Mononuclear cell (primary cell): ENCODE data around the gene ZNF575. TPM values are rescaled to one million over a fixed set of nuclear protein-coding genes. Genes with fewer than 3 reads are reported as not detected.
"Not testable (repeated sequence)": the region's sequence is repeated elsewhere in the genome, so short reads cannot be mapped to it uniquely, and the experiment has no call there.

Experiments used
- H3K27me3 ChIP-seq: 2 replicates; pipeline ENCODE4 v1.6.0; 2011; ENCODE audit warnings: low read length, control low read depth; ENCODE audit not compliant: insufficient read depth
- H3K4me1 ChIP-seq: 2 replicates; pipeline ENCODE4 v1.5.1; 2011; ENCODE audit warnings: mild to moderate bottlenecking, low read length, control low read depth; ENCODE audit not compliant: insufficient read depth
- H3K4me3 ChIP-seq: 2 replicates; pipeline ENCODE4 v1.5.1; 2011; ENCODE audit warnings: mild to moderate bottlenecking, low read length, moderate library complexity
- H3K9me3 ChIP-seq: 2 replicates; pipeline ENCODE4 v1.5.1; 2011; ENCODE audit warnings: low read depth, mild to moderate bottlenecking, control low read depth, low read length
- total RNA-seq: library from RNA; depleted of rRNA; stranded (reverse); fragments of >200 nt; gene quantifications from one replicate; pipeline ENCODE4 v1.2.3, GENCODE V29; 2012

ZNF575 gene
- total RNA-seq, 1 donor = 0.31 TPM

DNA sequence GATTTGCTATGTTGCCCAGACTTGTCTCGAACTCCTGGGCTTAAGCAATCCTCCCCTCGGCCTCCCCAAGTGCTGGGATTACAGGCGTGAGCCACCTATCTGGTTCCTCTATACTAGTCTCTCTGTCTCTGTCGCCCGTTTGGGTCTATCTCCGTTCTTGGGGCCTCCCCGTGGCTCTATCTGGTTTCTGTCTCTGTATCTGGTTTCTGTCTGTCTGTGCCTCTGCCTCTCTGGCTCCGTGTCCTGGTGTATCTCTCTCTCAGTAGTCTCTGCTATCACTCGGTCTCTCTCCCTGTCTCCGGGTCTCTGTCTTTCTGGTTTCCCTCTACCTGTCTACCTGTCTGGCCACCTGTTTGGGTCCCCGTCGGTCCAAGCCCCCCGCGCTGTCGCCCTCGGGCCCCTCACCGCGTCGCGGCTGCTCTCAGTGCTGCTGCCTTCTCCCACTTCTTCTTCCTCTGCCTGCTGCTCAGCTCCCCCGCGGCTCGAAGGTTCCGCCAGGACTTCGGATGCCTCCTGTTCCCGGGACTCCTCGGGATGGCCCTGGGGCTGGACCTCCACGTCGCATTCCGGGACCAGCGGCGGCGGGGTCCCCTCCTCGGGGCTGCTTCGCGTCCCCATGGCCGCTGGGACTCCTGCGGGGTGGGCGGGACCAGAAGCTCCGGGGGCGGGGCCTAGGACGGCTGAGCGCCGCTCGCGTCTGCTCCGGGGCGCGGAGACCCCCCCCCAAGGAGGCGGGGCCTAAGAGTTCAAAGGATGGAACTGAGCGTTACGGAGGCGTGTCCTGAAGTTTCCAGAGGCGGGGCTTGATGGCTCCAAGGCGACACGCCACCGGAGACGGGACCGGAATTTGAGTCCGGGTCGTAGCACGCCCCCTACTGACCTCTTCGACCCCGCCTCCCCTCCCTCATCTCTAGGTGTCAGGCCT lies 29.2 kb upstream of the ZNF575 start:
- Histone ChIP-seq H3K4me3 (peak overlapping the region; percentile 72), H3K9me3 (no peaks in the 10 kb centered on the region), H3K27me3 (no peaks in the 10 kb centered on the region), H3K4me1 (peaks cover 26% of the 10 kb centered on the region)

- H3K4me1 ChIP-seq = peaks cover 26% of the 10 kb centered on the region
- H3K27me3 ChIP-seq = no peaks in the 10 kb centered on the region
- H3K9me3 ChIP-seq = no peaks in the 10 kb centered on the region
- peak within 1 kb of the TSS; percentile 72 for H3K4me3 ChIP-seq
These were observed 28.4 kb upstream of the ZNF575 start, which contains the start of gene PHLDB3 for GRCh38 chr19:43504426-43505185. TSS of gene PHLDB3 (minus strand) at chr19:43504746. CDS start at chr19:43504118, 628 bp downstream.

- Histone ChIP-seq H3K27me3 (no peaks in the 10 kb centered on the region), H3K4me1 (peaks cover 26% of the 10 kb centered on the region), H3K4me3 (no peak overlapping the region), H3K9me3 (no peaks in the 10 kb centered on the region)
These were observed 27.9 kb upstream of the ZNF575 start for GRCh38 chr19:43505186-43505456.

- no peaks in the 10 kb centered on the region for H3K9me3 ChIP-seq
- no peak overlapping the region for H3K4me3 ChIP-seq
- peaks cover 26% of the 10 kb centered on the region for H3K4me1 ChIP-seq
- no peaks in the 10 kb centered on the region for H3K27me3 ChIP-seq
These were observed 27.0 kb upstream of the ZNF575 start for GRCh38 chr19:43505941-43506340.

- Histone ChIP-seq H3K27me3 (no peaks in the 10 kb centered on the region), H3K9me3 (no peaks in the 10 kb centered on the region), H3K4me1 (peaks cover 26% of the 10 kb centered on the region), H3K4me3 (no peak overlapping the region)
These were observed 26.4 kb upstream of the ZNF575 start for GRCh38 chr19:43506629-43507028.

- peaks cover 20% of the 10 kb centered on the region for H3K4me1 ChIP-seq
- no peaks in the 10 kb centered on the region for H3K27me3 ChIP-seq
- H3K9me3 ChIP-seq = no peaks in the 10 kb centered on the region
- H3K4me3 ChIP-seq = no peak overlapping the region
These were observed 25.1 kb upstream of the ZNF575 start for GRCh38 chr19:43507880-43508279.

DNA sequence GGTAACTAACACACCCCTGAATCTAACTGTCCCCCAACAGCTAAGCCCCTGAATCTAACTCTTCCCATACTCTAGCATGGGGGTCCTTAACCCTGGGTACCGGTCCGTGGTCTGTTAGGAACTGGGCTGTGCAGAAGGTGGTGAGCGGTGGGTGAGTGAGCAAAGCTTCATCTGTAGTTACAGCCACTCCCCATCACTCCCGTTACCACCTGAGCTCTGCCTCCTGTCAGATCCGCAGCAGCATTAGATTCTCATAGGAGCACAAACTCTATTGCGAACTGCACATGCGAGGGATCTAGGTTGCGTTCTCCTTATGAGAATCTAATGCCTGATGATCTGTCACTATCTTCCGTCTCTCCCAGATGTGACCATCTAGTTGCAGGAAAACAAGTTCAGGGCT lies 22.3 kb upstream of the ZNF575 start:
- H3K9me3 ChIP-seq = no peaks in the 10 kb centered on the region
- H3K4me1 ChIP-seq = no peaks in the 10 kb centered on the region
- H3K27me3 ChIP-seq = no peaks in the 10 kb centered on the region
- H3K4me3 ChIP-seq = no peak overlapping the region

DNA sequence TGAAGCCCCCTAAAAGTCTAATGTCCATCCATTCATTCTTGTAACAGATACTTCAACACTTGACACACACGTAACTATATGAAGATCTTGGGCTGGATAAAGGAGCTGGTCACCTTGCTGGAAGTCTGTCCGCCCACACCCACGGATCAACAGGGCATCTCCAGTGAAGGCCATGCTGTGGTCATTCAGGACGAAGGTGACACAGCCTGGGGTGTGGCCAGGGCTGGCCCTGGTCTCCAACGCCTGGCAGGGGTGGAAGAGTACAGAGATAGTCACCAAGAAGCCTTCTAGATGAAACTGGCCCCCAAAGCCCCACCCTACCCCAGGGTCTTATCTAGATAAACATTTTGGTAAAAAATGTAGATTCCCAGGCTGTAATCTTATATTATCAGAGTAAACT lies 21.7 kb upstream of the ZNF575 start:
- Histone ChIP-seq H3K27me3 (no peaks in the 10 kb centered on the region), H3K4me1 (no peaks in the 10 kb centered on the region), H3K4me3 (no peak overlapping the region), H3K9me3 (no peaks in the 10 kb centered on the region)

- H3K27me3 ChIP-seq, H3K4me3 ChIP-seq, H3K4me1 ChIP-seq, H3K9me3 ChIP-seq: not testable (repeated sequence)
These were observed 20.6 kb upstream of the ZNF575 start for GRCh38 chr19:43512399-43512798.

GRCh38 chr19:43518051-43518450 lies 14.9 kb upstream of the ZNF575 start:
- H3K9me3 ChIP-seq = no peaks in the 10 kb centered on the region
- H3K4me1 ChIP-seq = peaks cover 21% of the 10 kb centered on the region
- H3K27me3 ChIP-seq = no peaks in the 10 kb centered on the region
- no peak overlapping the region for H3K4me3 ChIP-seq

- Histone ChIP-seq H3K27me3 (no peaks in the 10 kb centered on the region), H3K4me1 (peaks cover 26% of the 10 kb centered on the region), H3K4me3 (no peak overlapping the region), H3K9me3 (no peaks in the 10 kb centered on the region)
These were observed 13.4 kb upstream of the ZNF575 start for GRCh38 chr19:43519436-43520088.

GRCh38 chr19:43522929-43523328 lies 10.1 kb upstream of the ZNF575 start:
- H3K4me1 ChIP-seq = peaks cover 54% of the 10 kb centered on the region
- H3K9me3 ChIP-seq = no peaks in the 10 kb centered on the region
- H3K4me3 ChIP-seq = no peak overlapping the region
- no peaks in the 10 kb centered on the region for H3K27me3 ChIP-seq

DNA sequence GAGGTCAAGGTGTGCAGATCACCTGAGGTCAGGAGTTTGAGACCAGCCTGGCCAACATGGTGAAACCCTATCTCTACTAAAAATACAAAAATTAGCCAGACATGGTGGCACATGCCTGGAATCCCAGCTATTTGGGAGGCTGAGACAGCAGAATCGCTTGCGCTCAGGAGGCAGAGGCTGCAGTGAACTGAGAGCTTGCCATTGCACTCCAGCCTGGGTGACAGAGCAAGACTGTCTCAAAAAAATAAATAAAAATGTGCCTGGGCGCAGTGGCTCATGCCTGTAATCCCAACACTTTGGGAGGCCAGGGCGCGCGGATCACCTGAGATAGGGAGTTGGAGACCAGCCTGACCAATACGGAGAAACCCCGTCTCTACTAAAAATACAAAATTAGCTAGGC lies 9.3 kb upstream of the ZNF575 start:
- peaks cover 54% of the 10 kb centered on the region for H3K4me1 ChIP-seq
- not testable (repeated sequence) for H3K4me3 ChIP-seq, H3K9me3 ChIP-seq, H3K27me3 ChIP-seq

- Histone ChIP-seq H3K4me3 (peak overlapping the region; percentile 82), H3K9me3 (no peaks in the 10 kb centered on the region), H3K27me3 (no peaks in the 10 kb centered on the region), H3K4me1 (peaks cover 42% of the 10 kb centered on the region)
These were observed 7.8 kb upstream of the ZNF575 start for GRCh38 chr19:43524922-43525835.
